Endothelial cell of umbilical vein (primary cell): ENCODE data around the gene MAGI1. TPM values are rescaled to one million over a fixed set of nuclear protein-coding genes. Genes with fewer than 3 reads are reported as not detected.

Experiments used
- BruUV-seq: library from RNA; stranded (reverse); fragments of 400-500 nt; replicated peaks from 2 replicates; lab custom pipeline; 2021; lab: Mats Ljungman, UMichigan
- CTCF ChIA-PET: fragments of 300-600, 350-600 bp; sonication (Branson Sonifier 250); formaldehyde crosslinking; loops from one replicate; lab custom pipeline; 2021; ENCODE audit warnings: antibody characterized with exemption, inconsistent platforms; lab: Charles Lee
- POLR2A ChIA-PET: fragments of 300-600, 350-600 bp; sonication (Branson Sonifier 250); formaldehyde crosslinking; loops from one replicate; lab custom pipeline; 2021; ENCODE audit warnings: antibody characterized with exemption, inconsistent platforms; lab: Charles Lee
- DNase-seq: peaks from one replicate; pipeline ENCODE4 v3.0.0-alpha.2; 2011; ENCODE audit warnings: low read depth, low spot score
- FAIRE-seq: peaks from 2 replicates; lab custom pipeline; 2011; peaks lifted over from hg19 to GRCh38; lab: Jason Lieb, UNC
- H2AFZ ChIP-seq: 2 replicates; pipeline ENCODE4 v1.6.0; 2012; ENCODE audit warnings: low read depth, low read length, control low read depth, inconsistent platforms
- H3K27ac ChIP-seq: 2 replicates; pipeline ENCODE4 v1.5.1; 2011; ENCODE audit warnings: low read depth, mild to moderate bottlenecking, control low read depth, low read length, moderate library complexity; ENCODE audit not compliant: insufficient read depth
- H3K27me3 ChIP-seq, 2 experiments: 2 replicates each; pipeline versions ENCODE4 v1.6.0 to v1.6.1; 2011; ENCODE audit warnings: low read length in 2 of 2, mixed read lengths in 1 of 2; ENCODE audit not compliant: control insufficient read depth in 2 of 2, insufficient read depth in 2 of 2
- H3K36me3 ChIP-seq, 2 experiments: 2 replicates in 1 of 2; 3 replicates in 1 of 2; pipeline ENCODE4 v1.5.1; 2011; ENCODE audit warnings: low read length in 2 of 2, mild to moderate bottlenecking in 1 of 2, moderate library complexity in 1 of 2; ENCODE audit not compliant: control insufficient read depth in 2 of 2, insufficient read depth in 2 of 2; ENCODE audit errors: extremely low read depth in 1 of 2
- H3K4me1 ChIP-seq: 3 replicates; pipeline ENCODE4 v1.5.1; 2011; ENCODE audit warnings: mild to moderate bottlenecking, low read length; ENCODE audit not compliant: control insufficient read depth, insufficient read depth; ENCODE audit errors: extremely low read depth
- H3K4me2 ChIP-seq: 2 replicates; pipeline ENCODE4 v1.6.1; 2011; ENCODE audit warnings: low read length, control low read depth, mixed read lengths; ENCODE audit not compliant: insufficient read depth
- H3K4me3 ChIP-seq, 3 experiments: fragments of 200-600 bp in 1 of 3; sonication (generic), shearing (Covaris generic) in 1 of 3; replicated peaks in 1 of 3; 2 replicates each; pipeline ENCODE4 v1.5.1; 2011 to 2016; ENCODE audit warnings: control low read depth in 3 of 3, low read length in 3 of 3, mild to moderate bottlenecking in 2 of 3, inconsistent platforms in 1 of 3, low read depth in 1 of 3, moderate library complexity in 1 of 3; ENCODE audit not compliant: insufficient read depth in 1 of 3
- H3K79me2 ChIP-seq: 2 replicates; pipeline ENCODE4 v1.6.0; 2012; ENCODE audit warnings: low read length, inconsistent platforms; ENCODE audit not compliant: control insufficient read depth, insufficient read depth
- H3K9ac ChIP-seq: replicated peaks from 2 replicates; pipeline ENCODE3; 2011; ENCODE audit warnings: low read length, control low read depth; ENCODE audit not compliant: insufficient read depth; ENCODE audit errors: extremely low read depth
- H3K9me1 ChIP-seq: replicated peaks from 3 replicates; pipeline ENCODE4 v1.6.0; 2011; ENCODE audit warnings: mild to moderate bottlenecking, low read length; ENCODE audit not compliant: control insufficient read depth, insufficient read depth; ENCODE audit errors: extremely low read depth
- H3K9me3 ChIP-seq: replicated peaks from 2 replicates; pipeline ENCODE4 v1.5.1; 2012; ENCODE audit warnings: low read length, inconsistent platforms; ENCODE audit not compliant: control insufficient read depth, insufficient read depth
- H4K20me1 ChIP-seq: replicated peaks from 2 replicates; pipeline ENCODE3; 2011; ENCODE audit warnings: mild to moderate bottlenecking, low read length; ENCODE audit not compliant: control insufficient read depth, insufficient read depth; ENCODE audit errors: extremely low read depth
- CTCF ChIP-seq, 2 donors: IDR thresholded peaks; 1 replicate in 1 of 2; 2 replicates in 1 of 2; pipeline ENCODE4 v1.5.1; 2011; ENCODE audit warnings: low read length in 2 of 2, mild to moderate bottlenecking in 2 of 2, moderate library complexity in 2 of 2, control low read depth in 1 of 2, inconsistent platforms in 1 of 2, low read depth in 1 of 2; ENCODE audit not compliant: insufficient read depth in 1 of 2; ENCODE audit errors: extremely low read depth in 1 of 2
- EZH2 ChIP-seq: IDR thresholded peaks from 2 replicates; pipeline ENCODE4 v1.6.1; 2012; ENCODE audit warnings: borderline replicate concordance, low read depth, mild to moderate bottlenecking, moderate library complexity, low read length, inconsistent platforms; ENCODE audit not compliant: severe bottlenecking
- FOS ChIP-seq: IDR thresholded peaks from 2 replicates; pipeline ENCODE4 v1.6.1; 2011; ENCODE audit warnings: mild to moderate bottlenecking, low read length, moderate library complexity, borderline replicate concordance; ENCODE audit not compliant: insufficient read depth
- GATA2 ChIP-seq: IDR thresholded peaks from 2 replicates; pipeline ENCODE4 v1.7.0; 2011; ENCODE audit warnings: low read depth, mild to moderate bottlenecking, moderate library complexity, mixed read lengths, low read length; ENCODE audit not compliant: insufficient read length, insufficient read depth
- JUN ChIP-seq: IDR thresholded peaks from 2 replicates; pipeline ENCODE4 v1.6.1; 2011; ENCODE audit warnings: borderline replicate concordance, low read depth; ENCODE audit not compliant: insufficient read length, insufficient read depth
- MAX ChIP-seq: IDR thresholded peaks from 2 replicates; pipeline ENCODE4 v1.6.1; 2011; ENCODE audit not compliant: insufficient read depth, insufficient read length
- MYC ChIP-seq: IDR thresholded peaks from one replicate; pipeline ENCODE4 v1.6.1; 2011; ENCODE audit warnings: mild to moderate bottlenecking, low read depth, low read length
- POLR2A ChIP-seq: IDR thresholded peaks from 2 replicates; pipeline ENCODE4 v1.6.1; 2012; ENCODE audit warnings: low read depth, mild to moderate bottlenecking, control low read depth, low read length
- POLR2AphosphoS5 ChIP-seq: IDR thresholded peaks from 2 replicates; pipeline ENCODE4 v1.6.1; 2012; ENCODE audit warnings: low read depth, mild to moderate bottlenecking, control low read depth, low read length, moderate library complexity; ENCODE audit not compliant: insufficient read depth
- dilution Hi-C: fragments of 300-500 bp; cut with MboI; formaldehyde crosslinking; loops from one replicate; pipeline ENCODE4 v1.15.0; 2019; ENCODE audit warnings: low sequenced_read_pairs; ENCODE audit not compliant: extremely low pct_ligation_motif_present
- intact Hi-C: fragments of 100-400 bp; cut with micrococcal nuclease; formaldehyde crosslinking; loops from one replicate; pipeline ENCODE4 v1.10.0; 2022
- polyA plus RNA-seq, 4 experiments: library from polyadenylated mRNA; depleted of rRNA in 3 of 4; stranded (reverse) in 3 of 4; unstranded in 1 of 4; fragments of >200 nt; gene quantifications; 2 replicates each; pipeline versions ENCODE4 v1.2.1 to v1.2.3, GENCODE V29; 2011 to 2012; ENCODE audit warnings: missing spikeins in 1 of 4
- total RNA-seq: library from RNA; stranded (reverse); gene quantifications from 2 replicates; pipeline ENCODE4 v1.2.3, GENCODE V29; 2021

MAGI1 gene
- total and polyA plus RNA-seq, 2 donors (not counting 3 experiments of a cell fraction or from before 2014, with no cell fraction given): 10.1 to 47.9 TPM

DNA sequence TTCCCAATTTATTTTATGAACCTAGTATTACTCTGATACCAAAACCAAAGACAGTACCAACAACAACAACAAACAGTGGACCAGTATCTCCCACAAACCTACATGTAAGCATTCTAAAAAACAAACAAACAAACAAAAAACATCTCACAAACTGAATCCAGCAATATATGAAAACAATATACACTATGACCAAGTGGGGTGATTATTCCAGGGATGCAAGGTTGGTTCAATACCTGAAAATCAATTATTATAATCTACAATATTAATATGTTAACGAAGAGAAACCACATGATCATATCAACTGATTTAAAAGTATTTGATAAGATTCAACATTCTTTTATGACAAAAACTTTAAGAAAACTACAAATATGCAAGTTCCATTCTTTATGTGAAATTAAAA lies 391.3 kb downstream of the MAGI1 start:
- H3K9ac ChIP-seq: no peak overlapping the region
- H3K4me1 ChIP-seq: no peaks in the 10 kb centered on the region
- H3K27ac ChIP-seq: no peak overlapping the region
- ChIA-PET CTCF (no interaction called here), POLR2A (no interaction called here)
- FAIRE-seq (no peak), DNase-seq (no peak)
- TF ChIP-seq POLR2A (no peak), POLR2AphosphoS5 (no peak), JUN (no peak), CTCF (IDR thresholded peaks at IDR 0.05; ENCODE audit: extremely low read depth in 1 of 2, insufficient read depth in 1 of 2, low read depth in 1 of 2, low read length in 2 of 2) (no peak), MAX (no peak), MYC (no peak), EZH2 (no peak), FOS (no peak), GATA2 (no peak)
- H3K27me3 ChIP-seq: no peaks in the 10 kb centered on the region
- no peak overlapping the region for H3K4me3 ChIP-seq
- no peaks in the 10 kb centered on the region for H3K9me3 ChIP-seq
- H3K79me2 ChIP-seq: no peaks in the 10 kb centered on the region
- no peaks in the 10 kb centered on the region for H3K9me1 ChIP-seq
- H4K20me1 ChIP-seq: peaks cover 7% of the 10 kb centered on the region
- H3K36me3 ChIP-seq: no peaks in the 10 kb centered on the region
- intact Hi-C loops: no loop called here
- no peak overlapping the region for H3K4me2 ChIP-seq
- BruUV-seq: no TSS peak
- dilution Hi-C loops: no loop called here
- no peak overlapping the region for H2AFZ ChIP-seq
